Karpas-422 (cell line): ENCODE measurements around the gene GPR42. TPM values are rescaled to one million over a fixed set of nuclear protein-coding genes. Genes with fewer than 3 reads are reported as not detected.
"Not testable (repeated sequence)": the region's sequence is repeated elsewhere in the genome, so short reads cannot be mapped to it uniquely, and the experiment has no call there.

ENCODE experiments used
- DNase-seq: peaks from one replicate; pipeline ENCODE4 v3.0.0-alpha.2; 2015
- H2AFZ ChIP-seq: fragments of 200-600 bp; sonication (generic); 2 replicates; pipeline ENCODE4 v1.6.1; 2014; ENCODE audit warnings: antibody characterized with exemption, low read length, mixed read lengths
- H3K27ac ChIP-seq: fragments of 200-600 bp; sonication (generic); 2 replicates; pipeline ENCODE4 v1.5.1; 2014; ENCODE audit warnings: mild to moderate bottlenecking, low read length, moderate library complexity
- H3K27me3 ChIP-seq: fragments of 200-600 bp; sonication (generic); 2 replicates; pipeline ENCODE4 v1.6.1; 2014; ENCODE audit warnings: low read length, mixed read lengths
- H3K36me3 ChIP-seq: fragments of 200-600 bp; sonication (generic); 2 replicates; pipeline ENCODE4 v1.6.1; 2014; ENCODE audit warnings: low read length, mixed read lengths; ENCODE audit not compliant: insufficient read depth
- H3K4me1 ChIP-seq: fragments of 200-600 bp; sonication (generic); 2 replicates; pipeline ENCODE4 v1.6.1; 2014; ENCODE audit warnings: mild to moderate bottlenecking, low read length, mixed read lengths
- H3K4me2 ChIP-seq: fragments of 200-600 bp; sonication (generic); 2 replicates; pipeline ENCODE4 v1.6.1; 2014; ENCODE audit warnings: low read length, low read depth, mild to moderate bottlenecking; ENCODE audit not compliant: poor library complexity, severe bottlenecking
- H3K4me3 ChIP-seq: fragments of 200-600 bp; sonication (generic); 2 replicates; pipeline ENCODE4 v1.5.1; 2014; ENCODE audit warnings: mild to moderate bottlenecking, antibody characterized with exemption, low read length, mixed read lengths
- H3K79me2 ChIP-seq: fragments of 200-600 bp; sonication (generic); 2 replicates; pipeline ENCODE4 v1.6.1; 2014; ENCODE audit warnings: mild to moderate bottlenecking, low read length, mixed read lengths
- H3K9ac ChIP-seq: fragments of 200-600 bp; sonication (generic); 2 replicates; pipeline ENCODE4 v1.6.0; 2014; ENCODE audit warnings: low read length
- H3K9me2 ChIP-seq: fragments of 200-600 bp; sonication (generic), shearing (Covaris generic); replicated peaks from 2 replicates; pipeline ENCODE4 v1.6.0; 2014; ENCODE audit warnings: mild to moderate bottlenecking, low read length, moderate library complexity; ENCODE audit not compliant: insufficient read depth
- H3K9me3 ChIP-seq: fragments of 300-700, 200-600 bp; sonication (generic); 2 replicates; pipeline ENCODE4 v1.6.1; 2014; ENCODE audit warnings: low read length, mixed read lengths
- H4K20me1 ChIP-seq: fragments of 200-600 bp; sonication (generic); 2 replicates; pipeline ENCODE4 v1.6.1; 2014; ENCODE audit warnings: mild to moderate bottlenecking, antibody characterized with exemption, low read length, low read depth; ENCODE audit not compliant: insufficient read depth
- total RNA-seq: library from RNA; depleted of rRNA; stranded (reverse); fragments of >200 nt; shearing (Covaris generic); gene quantifications from 2 replicates; pipeline ENCODE4 v1.2.3, GENCODE V29; 2014; ENCODE audit warnings: low replicate concordance

Gene GPR42
- total RNA-seq, 1 experiment from 2014 or later: not detected

- Histone ChIP-seq H3K27ac (no peak overlapping the region), H3K9me2 (no peaks in the 10 kb centered on the region), H3K4me1 (peaks cover 21% of the 10 kb centered on the region), H3K4me2 (no peak overlapping the region), H3K36me3 (no peaks in the 10 kb centered on the region), H3K4me3 (no peak overlapping the region), H4K20me1 (0 out of 2 replicates have a peak, but pooled peaks cover 3% of the 10 kb centered on the region), H3K9ac (no peak overlapping the region), H2AFZ (no peak overlapping the region), H3K9me3 (no peaks in the 10 kb centered on the region), H3K79me2 (no peaks in the 10 kb centered on the region), H3K27me3 (no peaks in the 10 kb centered on the region)
- no peak for DNase-seq
Observed at GRCh38 chr19:35354898-35355297, 16.0 kb upstream of the GPR42 start.

DNA sequence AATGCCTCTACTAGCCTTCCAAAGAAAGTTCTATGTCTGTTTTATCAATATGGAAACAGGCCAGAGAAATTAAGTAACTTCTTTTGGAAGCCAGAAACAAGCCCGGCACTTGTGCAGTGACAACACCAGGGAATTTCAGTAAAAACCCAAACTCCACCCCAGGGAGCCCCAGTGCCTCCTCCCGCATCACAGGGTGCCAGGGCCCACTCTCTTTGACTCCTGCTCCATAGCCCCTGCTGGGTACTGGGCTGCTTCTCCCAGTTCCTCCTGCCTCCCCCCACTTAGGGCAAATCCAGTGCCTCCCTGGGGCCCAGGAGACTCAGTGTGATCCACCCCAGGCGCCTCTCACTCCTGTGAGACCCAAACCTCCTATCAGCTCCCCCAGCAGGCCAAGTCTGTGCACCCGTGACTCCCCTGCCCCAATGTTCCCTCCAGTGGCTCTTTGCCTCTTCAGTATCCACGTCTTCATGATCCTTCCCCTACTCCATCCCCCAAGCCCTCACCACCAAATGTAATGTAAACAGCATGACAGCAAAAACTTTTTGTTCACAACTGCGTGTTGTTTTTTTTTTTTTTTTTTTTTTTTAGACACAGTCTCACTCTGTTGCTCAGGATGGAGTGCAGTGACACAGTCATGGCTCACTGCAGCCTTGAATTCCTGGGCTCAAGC is 14.9 kb upstream of the GPR42 start:
- Histone ChIP-seq H2AFZ (no peak overlapping the region), H3K79me2 (no peaks in the 10 kb centered on the region), H3K4me3 (no peak overlapping the region), H4K20me1 (no peaks in the 10 kb centered on the region), H3K4me1 (peaks cover 10% of the 10 kb centered on the region), H3K9me2 (no peaks in the 10 kb centered on the region), H3K9me3 (no peaks in the 10 kb centered on the region), H3K27me3 (no peaks in the 10 kb centered on the region), H3K36me3 (no peaks in the 10 kb centered on the region), H3K4me2 (no peak overlapping the region), H3K27ac (no peak overlapping the region), H3K9ac (no peak overlapping the region)
- peak; percentile 38 for DNase-seq

- Histone ChIP-seq H3K4me2 (no peak within 1 kb of the TSS), H3K4me3 (no peak within 1 kb of the TSS), H4K20me1 (no peaks in the 10 kb centered on the region), H3K36me3 (no peaks in the 10 kb centered on the region), H3K27me3 (no peaks in the 10 kb centered on the region), H3K9ac (no peak within 1 kb of the TSS), H3K9me2 (no peaks in the 10 kb centered on the region), H3K4me1 (no peaks in the 10 kb centered on the region; the same call in 1 of the 2 replicates), H3K79me2 (no peaks in the 10 kb centered on the region), H3K27ac (no peak within 1 kb of the TSS), H3K9me3 (no peaks in the 10 kb centered on the region), H2AFZ (no peak within 1 kb of the TSS)
- DNase-seq: no peak
Observed at GRCh38 chr19:35357867-35358573, 12.8 kb upstream of the GPR42 start, which contains the start of gene FFAR3. Gene FFAR3 (plus strand): TSS chr19:35358460. CDS start chr19:35358891, 431 bp downstream.

DNA sequence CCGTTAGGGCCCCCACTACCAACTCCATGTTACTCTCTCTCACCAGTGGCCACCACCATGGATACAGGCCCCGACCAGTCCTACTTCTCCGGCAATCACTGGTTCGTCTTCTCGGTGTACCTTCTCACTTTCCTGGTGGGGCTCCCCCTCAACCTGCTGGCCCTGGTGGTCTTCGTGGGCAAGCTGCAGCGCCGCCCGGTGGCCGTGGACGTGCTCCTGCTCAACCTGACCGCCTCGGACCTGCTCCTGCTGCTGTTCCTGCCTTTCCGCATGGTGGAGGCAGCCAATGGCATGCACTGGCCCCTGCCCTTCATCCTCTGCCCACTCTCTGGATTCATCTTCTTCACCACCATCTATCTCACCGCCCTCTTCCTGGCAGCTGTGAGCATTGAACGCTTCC is 12.0 kb upstream of the GPR42 start:
- H3K36me3 ChIP-seq, H3K4me1 ChIP-seq, H3K9me3 ChIP-seq, H2AFZ ChIP-seq, H3K4me3 ChIP-seq, H3K79me2 ChIP-seq, H3K27me3 ChIP-seq, H3K27ac ChIP-seq, DNase-seq, H4K20me1 ChIP-seq, H3K9ac ChIP-seq, H3K9me2 ChIP-seq, H3K4me2 ChIP-seq: not testable (repeated sequence)

DNA sequence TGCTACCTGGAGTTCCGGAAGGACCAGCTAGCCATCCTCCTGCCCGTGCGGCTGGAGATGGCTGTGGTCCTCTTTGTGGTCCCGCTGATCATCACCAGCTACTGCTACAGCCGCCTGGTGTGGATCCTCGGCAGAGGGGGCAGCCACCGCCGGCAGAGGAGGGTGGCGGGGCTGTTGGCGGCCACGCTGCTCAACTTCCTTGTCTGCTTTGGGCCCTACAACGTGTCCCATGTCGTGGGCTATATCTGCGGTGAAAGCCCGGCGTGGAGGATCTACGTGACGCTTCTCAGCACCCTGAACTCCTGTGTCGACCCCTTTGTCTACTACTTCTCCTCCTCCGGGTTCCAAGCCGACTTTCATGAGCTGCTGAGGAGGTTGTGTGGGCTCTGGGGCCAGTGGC is 11.5 kb upstream of the GPR42 start:
- H3K27ac ChIP-seq, H3K27me3 ChIP-seq, H2AFZ ChIP-seq, H3K9me3 ChIP-seq, DNase-seq, H3K79me2 ChIP-seq, H3K36me3 ChIP-seq, H3K4me3 ChIP-seq, H3K4me1 ChIP-seq, H3K9ac ChIP-seq, H3K4me2 ChIP-seq, H3K9me2 ChIP-seq, H4K20me1 ChIP-seq: not testable (repeated sequence)

GRCh38 chr19:35360081-35360480 is 10.8 kb upstream of the GPR42 start:
- not testable (repeated sequence) for H3K27ac ChIP-seq, H3K9me3 ChIP-seq, DNase-seq, H4K20me1 ChIP-seq, H2AFZ ChIP-seq, H3K9ac ChIP-seq, H3K79me2 ChIP-seq, H3K36me3 ChIP-seq, H3K4me3 ChIP-seq, H3K4me1 ChIP-seq, H3K9me2 ChIP-seq, H3K27me3 ChIP-seq, H3K4me2 ChIP-seq

GRCh38 chr19:35360880-35361420 is 9.9 kb upstream of the GPR42 start:
- H3K36me3 ChIP-seq: no peaks in the 10 kb centered on the region
- peak; percentile 27 for DNase-seq
- no peak overlapping the region for H3K4me3 ChIP-seq
- no peaks in the 10 kb centered on the region for H4K20me1 ChIP-seq
- no peaks in the 10 kb centered on the region for H3K27me3 ChIP-seq
- H3K4me1 ChIP-seq: no peaks in the 10 kb centered on the region; the same call in 1 of the 2 replicates
- no peak overlapping the region for H3K9ac ChIP-seq
- no peak overlapping the region for H3K4me2 ChIP-seq
- no peaks in the 10 kb centered on the region for H3K9me3 ChIP-seq
- H2AFZ ChIP-seq: no peak overlapping the region
- no peak overlapping the region for H3K27ac ChIP-seq
- H3K9me2 ChIP-seq: no peaks in the 10 kb centered on the region
- H3K79me2 ChIP-seq: no peaks in the 10 kb centered on the region

GRCh38 chr19:35362261-35363000 is 8.4 kb upstream of the GPR42 start:
- no peak overlapping the region for H3K27ac ChIP-seq
- no peak overlapping the region for H3K9ac ChIP-seq
- H3K27me3 ChIP-seq: no peaks in the 10 kb centered on the region
- H4K20me1 ChIP-seq: no peaks in the 10 kb centered on the region
- no peak overlapping the region for H2AFZ ChIP-seq
- H3K9me3 ChIP-seq: no peaks in the 10 kb centered on the region
- H3K4me2 ChIP-seq: no peak overlapping the region
- no peaks in the 10 kb centered on the region for H3K79me2 ChIP-seq
- H3K4me1 ChIP-seq: no peaks in the 10 kb centered on the region; the same call in 1 of the 2 replicates
- H3K4me3 ChIP-seq: no peak overlapping the region
- no peaks in the 10 kb centered on the region for H3K9me2 ChIP-seq
- no peaks in the 10 kb centered on the region for H3K36me3 ChIP-seq
- peak; percentile 17 for DNase-seq
